ENCODE results near the gene ANKRD13D. TPM values are rescaled to one million over a fixed set of nuclear protein-coding genes. Genes with fewer than 3 reads are reported as not detected.

Gene ANKRD13D
- total and polyA plus RNA-seq, 2 of the 8 experiments (the other 6 are each of a cell fraction or from before 2014, with no cell fraction given) = 24.9 to 26.5 TPM

- TF ChIP-seq CHD7 (IDR thresholded peaks at IDR 0.05; ENCODE audit: insufficient replicate concordance, low read length) (no peak), TBP (IDR thresholded peaks at IDR 0.05; ENCODE audit: low read depth, low read length) (no peak), FOSL1 (IDR thresholded peaks at IDR 0.05; ENCODE audit: insufficient read depth, low read depth, low read length) (no peak), MAX (IDR thresholded peaks at IDR 0.05) (no peak), CEBPB (IDR thresholded peaks at IDR 0.05; ENCODE audit: low read depth, low read length) (no peak)
These were observed 25.1 kb downstream of the ANKRD13D start (continued) for GRCh38 chr11:67314218-67314617.
